Cardiac muscle cell (in vitro differentiated cells and primary cell): ENCODE measurements around the gene PECR. TPM values are rescaled to one million over a fixed set of nuclear protein-coding genes. Genes with fewer than 3 reads are reported as not detected.
A peak's percentile ranks its signal among the peaks of the same experiment; 100 is the strongest.

Experiments used
- DNase-seq, 2 donors: peaks; one replicate each; pipeline versions ENCODE4 v3.0.0 to v3.0.0-alpha.2; 2010 to 2017; ENCODE audit warnings: low read depth in 1 of 2, low spot score in 1 of 2
- H3K27ac ChIP-seq: fragments of 200-600 bp; sonication (generic); 2 replicates; pipeline ENCODE4 v1.5.1; 2016
- H3K27me3 ChIP-seq: fragments of 200-600 bp; sonication (generic); 2 replicates; pipeline ENCODE4 v1.6.0; 2016; ENCODE audit warnings: control low read depth
- H3K36me3 ChIP-seq: fragments of 200-600 bp; sonication (generic); 2 replicates; pipeline ENCODE4 v1.5.1; 2016; ENCODE audit warnings: control low read depth
- H3K4me1 ChIP-seq: fragments of 200-600 bp; sonication (generic); 2 replicates; pipeline ENCODE4 v1.8.1; 2017; ENCODE audit warnings: low read depth, mild to moderate bottlenecking, mixed run types
- H3K4me3 ChIP-seq: fragments of 200-600 bp; sonication (generic); 2 replicates; pipeline ENCODE4 v1.5.1; 2016; ENCODE audit warnings: mild to moderate bottlenecking
- H3K9me3 ChIP-seq: fragments of 200-600 bp; sonication (generic); 2 replicates; pipeline ENCODE4 v1.5.1; 2017; ENCODE audit warnings: low read depth, mild to moderate bottlenecking, control low read depth
- CTCF ChIP-seq: IDR thresholded peaks from 2 replicates; pipeline ENCODE4 v1.5.1; 2012; ENCODE audit warnings: low read depth, mild to moderate bottlenecking, low read length
- polyA plus RNA-seq: library from polyadenylated mRNA; unstranded; fragments of >200 nt; fragmentation: Nextera tagmentation; extraction: Ambion mirVana; gene quantifications from 2 replicates; pipeline ENCODE4 v1.2.1, GENCODE V29; 2016
- total RNA-seq: library from RNA; depleted of rRNA; stranded (reverse); fragments of >200 nt; gene quantifications from 2 replicates; pipeline ENCODE4 v1.2.3, GENCODE V29; 2016

The PECR gene
- total and polyA plus RNA-seq, 2 experiments from 2014 or later, result 6.4 to 11.4 TPM

GRCh38 chr2:216119146-216119545, 37.5 kb upstream of the PECR start:
- H3K27ac ChIP-seq, result no peak overlapping the region

GRCh38 chr2:216118474-216118873, 36.9 kb upstream of the PECR start:
- Histone ChIP-seq H3K27ac (no peak overlapping the region), H3K4me3 (no peak overlapping the region), H3K9me3 (no peaks in the 10 kb centered on the region), H3K27me3 (no peaks in the 10 kb centered on the region), H3K36me3 (peaks cover 74% of the 10 kb centered on the region), H3K4me1 (peaks cover 11% of the 10 kb centered on the region)
- no peak for TF ChIP-seq CTCF
- no peak for DNase-seq

More at GRCh38 chr2:216119146-216119545, 37.5 kb upstream of the PECR start:
- peaks cover 11% of the 10 kb centered on the region for H3K4me1 ChIP-seq
- H3K36me3 ChIP-seq, result peaks cover 79% of the 10 kb centered on the region
- H3K9me3 ChIP-seq, result no peaks in the 10 kb centered on the region
- no peak for DNase-seq
- TF ChIP-seq CTCF, result no peak
- H3K4me3 ChIP-seq, result no peak overlapping the region
- H3K27me3 ChIP-seq, result no peaks in the 10 kb centered on the region

- TF ChIP-seq CTCF, result no peak
- DNase-seq, result no peak
- Histone ChIP-seq H3K27me3 (no peaks in the 10 kb centered on the region), H3K4me3 (no peak overlapping the region), H3K36me3 (peaks cover 74% of the 10 kb centered on the region), H3K27ac (no peak overlapping the region), H3K9me3 (no peaks in the 10 kb centered on the region), H3K4me1 (peaks cover 11% of the 10 kb centered on the region)
Observed at GRCh38 chr2:216117561-216118340, 36.1 kb upstream of the PECR start.

- no peak overlapping the region for H3K27ac ChIP-seq
- H3K36me3 ChIP-seq, result peaks cover 72% of the 10 kb centered on the region
- peaks cover 11% of the 10 kb centered on the region for H3K4me1 ChIP-seq
- no peaks in the 10 kb centered on the region for H3K9me3 ChIP-seq
- TF ChIP-seq CTCF, result no peak
- no peak overlapping the region for H3K4me3 ChIP-seq
- no peaks in the 10 kb centered on the region for H3K27me3 ChIP-seq
- DNase-seq, result no peak
Observed at GRCh38 chr2:216116418-216116817, 34.8 kb upstream of the PECR start.

GRCh38 chr2:216114714-216115531, 33.3 kb upstream of the PECR start:
- Histone ChIP-seq H3K27ac (peak overlapping the region; percentile 92), H3K27me3 (no peaks in the 10 kb centered on the region), H3K4me3 (peak overlapping the region; percentile 20), H3K4me1 (peaks cover 17% of the 10 kb centered on the region), H3K9me3 (no peaks in the 10 kb centered on the region), H3K36me3 (peaks cover 58% of the 10 kb centered on the region)
- peak; percentile 89 for TF ChIP-seq CTCF
- peak; percentile 99 to 100 for DNase-seq
